Prostate gland (tissue), 2 donors: ENCODE data around the gene HCCS. TPM values are rescaled to one million over a fixed set of nuclear protein-coding genes. Genes with fewer than 3 reads are reported as not detected.

Experiments
- DNase-seq: peaks from one replicate; pipeline ENCODE4 v3.0.0-alpha.2; 2019; ENCODE audit warnings: low spot score
- H3K27ac ChIP-seq, 2 donors: fragments of 200-600 bp; sonication (generic); 2 replicates each; pipeline ENCODE4 v1.5.1; 2017 to 2019
- H3K27me3 ChIP-seq: fragments of 200-600 bp; sonication (generic); replicated peaks from 2 replicates; pipeline ENCODE4 v1.5.1; 2019; ENCODE audit not compliant: insufficient read depth
- H3K36me3 ChIP-seq, 2 donors: fragments of 200-600 bp; sonication (generic); 1 replicate in 1 of 2; 2 replicates in 1 of 2; pipeline versions ENCODE4 v1.5.1 to v1.8.1; 2017 to 2019
- H3K4me1 ChIP-seq: fragments of 200-600 bp; sonication (generic); replicated peaks from 2 replicates; pipeline ENCODE4 v1.5.1; 2019
- H3K4me3 ChIP-seq, 2 donors: fragments of 200-600 bp; sonication (generic); 2 replicates each; pipeline ENCODE4 v1.5.1; 2017 to 2019
- H3K9me3 ChIP-seq: fragments of 200-600 bp; sonication (generic); 2 replicates; pipeline ENCODE4 v1.5.1; 2017
- CTCF ChIP-seq, 4 experiments: fragments of 200-600 bp in 2 of 4; fragments of 450-650 bp in 2 of 4; sonication (generic) in 2 of 4; IDR thresholded peaks; 1 replicate in 3 of 4; 2 replicates in 1 of 4; pipeline ENCODE4 v1.5.1; 2016 to 2019; ENCODE audit warnings: antibody characterized with exemption in 4 of 4, mild to moderate bottlenecking in 2 of 4, moderate library complexity in 2 of 4
- POLR2A ChIP-seq: fragments of 450-650 bp; IDR thresholded peaks from one replicate; pipeline ENCODE4 v1.6.1; 2016; ENCODE audit warnings: antibody characterized with exemption, mild to moderate bottlenecking
- POLR2AphosphoS5 ChIP-seq: sonication (generic); formaldehyde crosslinking; IDR thresholded peaks from one replicate; pipeline ENCODE4 v1.6.1; 2017; ENCODE audit warnings: antibody characterized with exemption
- WGBS: methylation state at CpG from one replicate; pipeline ENCODE4 v1.1.5; 2018; 5-methylcytosine and 5-hydroxymethylcytosine counted together
- intact Hi-C: fragments of 100-400 bp; cut with DNase I; formaldehyde crosslinking; loops from one replicate; pipeline ENCODE4 v1.14.2; 2022
- total RNA-seq, 2 donors: library from RNA; depleted of rRNA; stranded (reverse); fragments of >200 nt; gene quantifications; one replicate each; pipeline ENCODE4 v1.1.0, GENCODE V29; 2016

The HCCS gene
- total RNA-seq, 2 donors from 2014 or later: 8.6 to 17.6 TPM

- DNase-seq: no peak
- no peaks in the 10 kb centered on the region for H3K9me3 ChIP-seq
- H3K4me1 ChIP-seq: no peaks in the 10 kb centered on the region
- TF ChIP-seq POLR2AphosphoS5: no peak
- no peak for TF ChIP-seq CTCF (IDR thresholded peaks at IDR 0.05)
- no peak for TF ChIP-seq POLR2A
- no peak overlapping the region for H3K27ac ChIP-seq
- intact Hi-C loops: no loop called here
- no peaks in the 10 kb centered on the region for H3K27me3 ChIP-seq
- H3K36me3 ChIP-seq: no peaks in the 10 kb centered on the region
- 97% methylated on average over 3 of the region's 3 CpGs for WGBS
- H3K4me3 ChIP-seq: no peak overlapping the region
These were observed 19.0 kb downstream of the HCCS start for GRCh38 chrX:11130136-11130535.

- Histone ChIP-seq H3K4me1 (no peaks in the 10 kb centered on the region), H3K4me3 (no peak overlapping the region), H3K27ac (no peak overlapping the region), H3K36me3 (no peaks in the 10 kb centered on the region), H3K9me3 (no peaks in the 10 kb centered on the region), H3K27me3 (no peaks in the 10 kb centered on the region)
- TF ChIP-seq POLR2AphosphoS5 (no peak), POLR2A (no peak), CTCF (IDR thresholded peaks at IDR 0.05) (no peak)
- DNase-seq: no peak
- intact Hi-C loops: no loop called here
These were observed 20.0 kb downstream of the HCCS start for GRCh38 chrX:11131146-11131545.

GRCh38 chrX:11135564-11136185 lies 24.5 kb downstream of the HCCS start:
- no peak overlapping the region for H3K4me3 ChIP-seq
- H3K27me3 ChIP-seq: no peaks in the 10 kb centered on the region
- WGBS: 65% methylated on average over 2 of the region's 2 CpGs
- DNase-seq: no peak
- TF ChIP-seq CTCF (IDR thresholded peaks at IDR 0.05) (no peak), POLR2AphosphoS5 (no peak), POLR2A (no peak)
- no peaks in the 10 kb centered on the region for H3K9me3 ChIP-seq
- H3K27ac ChIP-seq: no peak overlapping the region
- H3K36me3 ChIP-seq: no peaks in the 10 kb centered on the region
- intact Hi-C loops: loop anchor here (2.0 kb wide), 1 partner anchor 947 kb away; no protein-coding TSS in a partner anchor
- H3K4me1 ChIP-seq: no peaks in the 10 kb centered on the region

- H3K4me1 ChIP-seq: no peaks in the 10 kb centered on the region
- no peak overlapping the region for H3K4me3 ChIP-seq
- no peak overlapping the region for H3K27ac ChIP-seq
- TF ChIP-seq CTCF (IDR thresholded peaks at IDR 0.05) (peak; percentile 37 to 71 (median 62)), POLR2A (no peak), POLR2AphosphoS5 (no peak)
- intact Hi-C loops: loop anchor here (2.0 kb wide), 1 partner anchor 949 kb away; no protein-coding TSS in a partner anchor
- DNase-seq: peak; percentile 11
- H3K27me3 ChIP-seq: no peaks in the 10 kb centered on the region
- 28% methylated on average over 6 of the region's 6 CpGs for WGBS
- no peaks in the 10 kb centered on the region for H3K36me3 ChIP-seq
- no peaks in the 10 kb centered on the region for H3K9me3 ChIP-seq
These were observed 26.5 kb downstream of the HCCS start for GRCh38 chrX:11137543-11138139.
